NT2/D1 (cell line): ENCODE measurements around the gene PCDHGA11.

Source experiments
- DNase-seq: peaks from one replicate; pipeline ENCODE4 v3.0.0-alpha.2; 2011; ENCODE audit warnings: low read depth, low spot score
- H3K27me3 ChIP-seq: 2 replicates; pipeline ENCODE4 v1.6.0; 2011; ENCODE audit warnings: mild to moderate bottlenecking; ENCODE audit not compliant: insufficient read length, insufficient read depth
- H3K36me3 ChIP-seq: 2 replicates; pipeline ENCODE4 v1.6.1; 2011; ENCODE audit warnings: mild to moderate bottlenecking, low read length, mixed read lengths; ENCODE audit not compliant: insufficient read depth, insufficient read length
- H3K4me1 ChIP-seq: 2 replicates; pipeline ENCODE4 v1.5.1; 2011; ENCODE audit not compliant: insufficient read depth, insufficient read length
- H3K4me3 ChIP-seq: 2 replicates; pipeline ENCODE4 v1.5.1; 2011; ENCODE audit warnings: low read depth; ENCODE audit not compliant: insufficient read length
- H3K9ac ChIP-seq: 2 replicates; pipeline ENCODE4 v1.6.0; 2011; ENCODE audit warnings: low read depth; ENCODE audit not compliant: insufficient read length
- H3K9me3 ChIP-seq: 2 replicates; pipeline ENCODE4 v1.5.1; 2011; ENCODE audit warnings: mild to moderate bottlenecking, low read length; ENCODE audit not compliant: insufficient read depth
- SUZ12 ChIP-seq: IDR thresholded peaks from 2 replicates; pipeline ENCODE4 v1.6.1; 2011; ENCODE audit not compliant: insufficient read length, insufficient read depth; ENCODE audit errors: extremely low read depth
- YY1 ChIP-seq: IDR thresholded peaks from 2 replicates; pipeline ENCODE4 v1.6.1; 2011; ENCODE audit not compliant: insufficient read length, insufficient read depth
- ZNF274 ChIP-seq: IDR thresholded peaks from 2 replicates; pipeline ENCODE4 v1.6.1; 2011; ENCODE audit warnings: mild to moderate bottlenecking, low read depth, low read length

PCDHGA11 gene

DNA sequence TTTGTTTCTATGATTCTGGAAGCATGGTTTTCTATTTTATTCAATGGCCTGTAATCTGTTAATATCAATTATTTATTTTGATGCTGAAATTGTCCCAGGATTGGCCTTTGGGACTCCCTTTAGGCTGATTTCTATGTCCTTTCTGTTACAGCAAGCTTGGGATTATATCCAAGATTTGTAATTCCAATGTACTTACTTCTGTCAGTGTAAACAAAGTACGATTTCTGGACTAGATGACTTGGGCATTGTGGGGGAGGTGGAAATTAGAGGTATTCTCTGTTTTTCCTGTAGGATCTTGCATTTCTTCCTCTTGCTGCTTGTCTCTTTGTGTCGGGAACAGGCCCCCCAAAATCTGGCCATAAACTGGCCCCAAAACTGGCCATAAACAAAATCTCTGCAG, 13.2 kb downstream of the PCDHGA11 start:
- no peak for DNase-seq
- Histone ChIP-seq H3K4me1 (no peaks in the 10 kb centered on the region), H3K9me3 (peaks cover 18% of the 10 kb centered on the region; the same call in 1 of the 2 replicates), H3K9ac (no peak overlapping the region), H3K4me3 (no peak overlapping the region), H3K27me3 (no peaks in the 10 kb centered on the region), H3K36me3 (no peaks in the 10 kb centered on the region)
- TF ChIP-seq YY1 (no peak), SUZ12 (no peak)

GRCh38 chr5:141437221-141437620, 16.4 kb downstream of the PCDHGA11 start:
- TF ChIP-seq YY1 (no peak), ZNF274 (no peak), SUZ12 (no peak)
- no peaks in the 10 kb centered on the region for H3K36me3 ChIP-seq
- no peaks in the 10 kb centered on the region for H3K4me1 ChIP-seq
- H3K9ac ChIP-seq, result no peak overlapping the region
- H3K27me3 ChIP-seq, result no peaks in the 10 kb centered on the region
- no peak overlapping the region for H3K4me3 ChIP-seq
- no peak for DNase-seq
- H3K9me3 ChIP-seq, result peaks cover 7% of the 10 kb centered on the region; the same call in 1 of the 2 replicates

DNA sequence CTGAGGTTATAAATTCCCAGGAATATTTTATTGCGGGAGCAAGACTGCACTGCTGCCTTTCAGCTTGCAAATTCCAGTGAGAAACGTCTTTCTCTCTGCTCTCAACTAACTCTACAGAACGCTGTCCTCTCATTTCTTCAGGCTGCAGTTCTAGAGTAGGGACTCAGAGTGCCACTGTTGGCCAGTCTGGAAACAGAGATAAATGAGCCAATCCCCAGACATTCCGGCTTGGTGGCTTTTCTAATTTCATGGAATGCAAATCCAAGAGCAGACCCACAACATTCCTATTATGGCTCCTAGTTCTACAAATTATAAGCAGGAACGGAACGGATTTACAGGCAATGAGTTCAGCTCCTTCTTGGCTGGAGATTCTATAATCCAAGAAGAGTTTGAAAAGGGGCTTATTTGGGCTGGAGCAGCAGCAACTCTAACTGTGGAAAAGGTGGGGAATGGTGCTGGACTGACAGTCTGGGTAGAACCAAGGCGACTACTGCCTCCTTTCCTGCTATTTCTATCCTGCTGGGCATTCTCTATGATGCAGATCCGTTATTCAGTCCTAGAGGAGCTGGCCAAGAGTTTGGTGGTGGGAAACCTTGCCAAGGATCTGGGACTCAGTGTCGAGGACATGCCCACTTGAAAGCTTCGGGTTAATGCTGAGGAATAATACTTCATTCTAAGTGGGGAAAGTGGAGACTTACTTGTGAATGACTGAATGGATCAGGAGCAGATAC, 18.7 kb downstream of the PCDHGA11 start:
- Histone ChIP-seq H3K27me3 (no peaks in the 10 kb centered on the region), H3K4me3 (no peak overlapping the region), H3K4me1 (no peaks in the 10 kb centered on the region), H3K9ac (no peak overlapping the region), H3K9me3 (peaks cover 6% of the 10 kb centered on the region), H3K36me3 (no peaks in the 10 kb centered on the region)
- no peak for DNase-seq
- TF ChIP-seq SUZ12 (no peak), ZNF274 (no peak), YY1 (no peak)

GRCh38 chr5:141440341-141440740, 19.5 kb downstream of the PCDHGA11 start:
- H3K36me3 ChIP-seq, result no peaks in the 10 kb centered on the region

GRCh38 chr5:141441571-141442170, 20.8 kb downstream of the PCDHGA11 start:
- H3K36me3 ChIP-seq, result no peaks in the 10 kb centered on the region
- no peak overlapping the region for H3K9ac ChIP-seq
- H3K4me3 ChIP-seq, result no peak overlapping the region

More at GRCh38 chr5:141440341-141440740, 19.5 kb downstream of the PCDHGA11 start:
- Histone ChIP-seq H3K4me3 (no peak overlapping the region), H3K4me1 (no peaks in the 10 kb centered on the region), H3K27me3 (no peaks in the 10 kb centered on the region), H3K9me3 (peaks cover 6% of the 10 kb centered on the region), H3K9ac (no peak overlapping the region)
- TF ChIP-seq YY1 (no peak), SUZ12 (no peak), ZNF274 (no peak)
- no peak for DNase-seq

GRCh38 chr5:141465351-141465750, 44.5 kb downstream of the PCDHGA11 start:
- Histone ChIP-seq H3K9me3 (no peaks in the 10 kb centered on the region), H3K27me3 (no peaks in the 10 kb centered on the region), H3K9ac (no peak overlapping the region), H3K4me3 (no peak overlapping the region), H3K36me3 (no peaks in the 10 kb centered on the region), H3K4me1 (no peaks in the 10 kb centered on the region)
- DNase-seq, result no peak
- TF ChIP-seq SUZ12, result no peak
- TF ChIP-seq ZNF274, result no peak
- TF ChIP-seq YY1, result no peak

More at GRCh38 chr5:141441571-141442170, 20.8 kb downstream of the PCDHGA11 start:
- no peaks in the 10 kb centered on the region for H3K4me1 ChIP-seq
- TF ChIP-seq SUZ12 (no peak), YY1 (no peak), ZNF274 (no peak)
- H3K9me3 ChIP-seq, result peaks cover 6% of the 10 kb centered on the region
- DNase-seq, result no peak
- H3K27me3 ChIP-seq, result no peaks in the 10 kb centered on the region
